Karpas-422 (cell line): Measurements from ENCODE around the gene PFKFB4. TPM values are rescaled to one million over a fixed set of nuclear protein-coding genes. Genes with fewer than 3 reads are reported as not detected.

ENCODE experiments used
- DNase-seq: peaks from one replicate; pipeline ENCODE4 v3.0.0-alpha.2; 2015
- H2AFZ ChIP-seq: fragments of 200-600 bp; sonication (generic); 2 replicates; pipeline ENCODE4 v1.6.1; 2014; ENCODE audit warnings: antibody characterized with exemption, low read length, mixed read lengths
- H3K27ac ChIP-seq: fragments of 200-600 bp; sonication (generic); 2 replicates; pipeline ENCODE4 v1.5.1; 2014; ENCODE audit warnings: mild to moderate bottlenecking, low read length, moderate library complexity
- H3K27me3 ChIP-seq: fragments of 200-600 bp; sonication (generic); 2 replicates; pipeline ENCODE4 v1.6.1; 2014; ENCODE audit warnings: low read length, mixed read lengths
- H3K36me3 ChIP-seq: fragments of 200-600 bp; sonication (generic); 2 replicates; pipeline ENCODE4 v1.6.1; 2014; ENCODE audit warnings: low read length, mixed read lengths; ENCODE audit not compliant: insufficient read depth
- H3K4me1 ChIP-seq: fragments of 200-600 bp; sonication (generic); 2 replicates; pipeline ENCODE4 v1.6.1; 2014; ENCODE audit warnings: mild to moderate bottlenecking, low read length, mixed read lengths
- H3K4me2 ChIP-seq: fragments of 200-600 bp; sonication (generic); 2 replicates; pipeline ENCODE4 v1.6.1; 2014; ENCODE audit warnings: low read length, low read depth, mild to moderate bottlenecking; ENCODE audit not compliant: poor library complexity, severe bottlenecking
- H3K4me3 ChIP-seq: fragments of 200-600 bp; sonication (generic); 2 replicates; pipeline ENCODE4 v1.5.1; 2014; ENCODE audit warnings: mild to moderate bottlenecking, antibody characterized with exemption, low read length, mixed read lengths
- H3K79me2 ChIP-seq: fragments of 200-600 bp; sonication (generic); 2 replicates; pipeline ENCODE4 v1.6.1; 2014; ENCODE audit warnings: mild to moderate bottlenecking, low read length, mixed read lengths
- H3K9ac ChIP-seq: fragments of 200-600 bp; sonication (generic); 2 replicates; pipeline ENCODE4 v1.6.0; 2014; ENCODE audit warnings: low read length
- H3K9me2 ChIP-seq: fragments of 200-600 bp; sonication (generic), shearing (Covaris generic); replicated peaks from 2 replicates; pipeline ENCODE4 v1.6.0; 2014; ENCODE audit warnings: mild to moderate bottlenecking, low read length, moderate library complexity; ENCODE audit not compliant: insufficient read depth
- H3K9me3 ChIP-seq: fragments of 300-700, 200-600 bp; sonication (generic); 2 replicates; pipeline ENCODE4 v1.6.1; 2014; ENCODE audit warnings: low read length, mixed read lengths
- H4K20me1 ChIP-seq: fragments of 200-600 bp; sonication (generic); 2 replicates; pipeline ENCODE4 v1.6.1; 2014; ENCODE audit warnings: mild to moderate bottlenecking, antibody characterized with exemption, low read length, low read depth; ENCODE audit not compliant: insufficient read depth
- total RNA-seq: library from RNA; depleted of rRNA; stranded (reverse); fragments of >200 nt; shearing (Covaris generic); gene quantifications from 2 replicates; pipeline ENCODE4 v1.2.3, GENCODE V29; 2014; ENCODE audit warnings: low replicate concordance

Gene PFKFB4
- total RNA-seq, 1 experiment from 2014 or later, result 55.2 TPM

- Histone ChIP-seq H3K9me2 (no peaks in the 10 kb centered on the region), H3K27ac (no peak overlapping the region), H3K4me1 (peaks cover 39% of the 10 kb centered on the region), H3K79me2 (peaks cover 5% of the 10 kb centered on the region; the same call in 1 of the 2 replicates), H3K27me3 (no peaks in the 10 kb centered on the region), H3K4me2 (no peak overlapping the region), H3K4me3 (no peak overlapping the region), H2AFZ (no peak overlapping the region), H3K9me3 (no peaks in the 10 kb centered on the region), H3K36me3 (no peaks in the 10 kb centered on the region), H3K9ac (peak overlapping the region; percentile 36; the same call in 1 of the 2 replicates), H4K20me1 (no peaks in the 10 kb centered on the region)
- DNase-seq, result no peak
Measured at GRCh38 chr3:48560648-48561018, 4.0 kb upstream of the PFKFB4 start.

- H3K4me1 ChIP-seq, result peaks cover 53% of the 10 kb centered on the region
- no peaks in the 10 kb centered on the region for H3K9me3 ChIP-seq
- peaks cover 8% of the 10 kb centered on the region; the same call in 1 of the 2 replicates for H3K36me3 ChIP-seq
- no peaks in the 10 kb centered on the region for H3K9me2 ChIP-seq
- no peak overlapping the region; the same call in 1 of the 2 replicates for H2AFZ ChIP-seq
- H3K27me3 ChIP-seq, result no peaks in the 10 kb centered on the region
- no peak overlapping the region for H3K4me3 ChIP-seq
- H3K79me2 ChIP-seq, result peaks cover 21% of the 10 kb centered on the region
- H3K4me2 ChIP-seq, result peak overlapping the region; percentile 73
- H3K27ac ChIP-seq, result no peak overlapping the region
- no peaks in the 10 kb centered on the region for H4K20me1 ChIP-seq
- no peak for DNase-seq
- peak overlapping the region; percentile 37 for H3K9ac ChIP-seq
Measured at GRCh38 chr3:48558493-48559134, 2.0 kb upstream of the PFKFB4 start.

DNA sequence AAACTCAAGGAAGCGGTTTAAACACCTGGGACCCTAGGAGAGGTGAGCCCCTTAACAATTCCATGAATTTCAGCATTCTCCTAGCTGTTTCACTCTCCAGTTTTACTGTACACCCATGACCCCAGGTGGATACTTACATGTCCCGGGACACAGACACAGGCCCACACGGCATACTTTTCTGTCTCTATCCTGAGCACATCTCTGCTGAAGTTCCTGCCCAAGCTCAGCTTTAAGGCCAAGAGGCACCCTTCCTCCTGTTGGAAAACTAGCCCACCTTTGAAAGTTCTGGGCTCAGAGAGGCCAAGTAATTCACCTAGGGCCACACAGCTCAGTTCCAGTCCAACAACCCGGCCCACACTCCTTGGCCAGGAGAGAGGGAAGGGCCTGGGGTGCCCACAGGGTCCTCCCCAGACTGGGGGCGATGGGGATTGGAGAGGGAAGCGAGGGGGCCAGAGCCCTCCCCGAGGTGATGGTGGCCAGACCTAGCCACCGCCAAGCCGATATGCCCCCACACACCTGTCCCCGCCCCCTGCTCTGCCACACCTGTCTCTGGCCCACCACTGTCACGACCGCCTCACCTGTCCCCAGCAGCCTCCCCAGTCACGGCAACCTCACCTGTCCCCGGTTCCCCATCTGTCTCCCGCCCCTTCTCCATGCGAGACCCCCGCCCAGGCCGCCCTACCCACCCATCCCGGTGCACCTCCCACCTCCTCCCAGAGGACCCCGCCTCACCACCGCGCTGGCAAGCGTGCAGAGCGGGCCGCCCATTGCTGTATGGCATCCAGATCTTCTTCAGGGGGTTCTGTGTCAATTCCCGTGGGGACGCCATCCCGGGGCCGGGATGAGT is 431 bp downstream of the PFKFB4 start:
- DNase-seq, result no peak

GRCh38 chr3:48555231-48555948 is 1.2 kb downstream of the PFKFB4 start:
- peaks cover 46% of the 10 kb centered on the region for H3K4me1 ChIP-seq
- DNase-seq, result no peak
- H4K20me1 ChIP-seq, result no peaks in the 10 kb centered on the region
- H3K27ac ChIP-seq, result no peak overlapping the region
- H2AFZ ChIP-seq, result no peak overlapping the region
- peaks cover 11% of the 10 kb centered on the region; the same call in 1 of the 2 replicates for H3K36me3 ChIP-seq
- H3K27me3 ChIP-seq, result no peaks in the 10 kb centered on the region
- H3K4me3 ChIP-seq, result peak overlapping the region; percentile 74
- peak overlapping the region; percentile 75 for H3K4me2 ChIP-seq
- H3K79me2 ChIP-seq, result peaks cover 24% of the 10 kb centered on the region
- H3K9ac ChIP-seq, result peak overlapping the region; percentile 71
- no peaks in the 10 kb centered on the region for H3K9me2 ChIP-seq
- no peaks in the 10 kb centered on the region for H3K9me3 ChIP-seq

More for the DNA sequence above, 431 bp downstream of the PFKFB4 start:
- Histone ChIP-seq H3K79me2 (peaks cover 24% of the 10 kb centered on the region), H2AFZ (peak overlapping the region; percentile 63; the same call in 1 of the 2 replicates), H3K9me2 (no peaks in the 10 kb centered on the region), H4K20me1 (no peaks in the 10 kb centered on the region), H3K9me3 (no peaks in the 10 kb centered on the region), H3K4me2 (peak overlapping the region; percentile 75), H3K4me1 (peaks cover 53% of the 10 kb centered on the region), H3K4me3 (peak overlapping the region; percentile 74), H3K36me3 (peaks cover 11% of the 10 kb centered on the region; the same call in 1 of the 2 replicates), H3K27me3 (no peaks in the 10 kb centered on the region), H3K27ac (no peak overlapping the region), H3K9ac (peak overlapping the region; percentile 71)

GRCh38 chr3:48553886-48554845 is 2.4 kb downstream of the PFKFB4 start:
- Histone ChIP-seq H3K4me3 (peak overlapping the region; percentile 74; the same call in 1 of the 2 replicates), H3K79me2 (peaks cover 24% of the 10 kb centered on the region), H4K20me1 (no peaks in the 10 kb centered on the region), H3K4me2 (peak overlapping the region; percentile 4), H3K9me2 (no peaks in the 10 kb centered on the region), H3K9ac (peak overlapping the region; percentile 71; the same call in 1 of the 2 replicates), H2AFZ (no peak overlapping the region), H3K4me1 (peaks cover 41% of the 10 kb centered on the region), H3K27me3 (no peaks in the 10 kb centered on the region), H3K36me3 (peaks cover 11% of the 10 kb centered on the region; the same call in 1 of the 2 replicates), H3K27ac (no peak overlapping the region), H3K9me3 (no peaks in the 10 kb centered on the region)
- no peak for DNase-seq

GRCh38 chr3:48553361-48553760 is 3.2 kb downstream of the PFKFB4 start:
- no peaks in the 10 kb centered on the region for H3K9me2 ChIP-seq

GRCh38 chr3:48552111-48552951 is 4.3 kb downstream of the PFKFB4 start:
- H4K20me1 ChIP-seq, result no peaks in the 10 kb centered on the region
- H3K4me3 ChIP-seq, result no peak overlapping the region
- H3K4me2 ChIP-seq, result no peak overlapping the region
- H3K27ac ChIP-seq, result no peak overlapping the region
- H3K9me2 ChIP-seq, result no peaks in the 10 kb centered on the region
- no peak overlapping the region for H3K9ac ChIP-seq
- DNase-seq, result no peak
- no peak overlapping the region for H2AFZ ChIP-seq
- peaks cover 16% of the 10 kb centered on the region for H3K36me3 ChIP-seq
- H3K9me3 ChIP-seq, result no peaks in the 10 kb centered on the region
- peaks cover 26% of the 10 kb centered on the region for H3K4me1 ChIP-seq
- peaks cover 24% of the 10 kb centered on the region for H3K79me2 ChIP-seq
- H3K27me3 ChIP-seq, result no peaks in the 10 kb centered on the region

More at GRCh38 chr3:48553361-48553760, 3.2 kb downstream of the PFKFB4 start:
- Histone ChIP-seq H3K79me2 (peaks cover 24% of the 10 kb centered on the region), H3K4me2 (no peak overlapping the region), H4K20me1 (no peaks in the 10 kb centered on the region), H3K9ac (peak overlapping the region; percentile 15; the same call in 1 of the 2 replicates), H3K36me3 (peaks cover 11% of the 10 kb centered on the region; the same call in 1 of the 2 replicates), H3K9me3 (no peaks in the 10 kb centered on the region), H3K4me3 (no peak overlapping the region), H3K27ac (no peak overlapping the region), H3K4me1 (peaks cover 36% of the 10 kb centered on the region), H3K27me3 (no peaks in the 10 kb centered on the region), H2AFZ (no peak overlapping the region)
- no peak for DNase-seq
